Neural cell (in vitro differentiated cells): ENCODE data around the gene MYCL.

Experiments used
- CTCF ChIP-seq: fragments of 450-650 bp; IDR thresholded peaks from 2 replicates; pipeline ENCODE4 v1.5.1; 2014; ENCODE audit warnings: antibody characterized with exemption, mild to moderate bottlenecking, moderate library complexity; ENCODE audit not compliant: poor library complexity, severe bottlenecking
- EP300 ChIP-seq: fragments of 450-650 bp; conservative IDR thresholded peaks from 2 replicates; pipeline ENCODE4 v1.6.1; 2014; ENCODE audit warnings: antibody characterized with exemption, mild to moderate bottlenecking, moderate library complexity; ENCODE audit not compliant: poor library complexity, severe bottlenecking
- EZH2 ChIP-seq: fragments of 200-600, 300-800 bp; shearing (Covaris generic), sonication (generic); IDR thresholded peaks from 2 replicates; pipeline ENCODE4 v1.6.1; 2014; ENCODE audit warnings: antibody characterized with exemption, low read length, borderline replicate concordance, mild to moderate bottlenecking; ENCODE audit not compliant: insufficient read depth, poor library complexity, severe bottlenecking
- TAF1 ChIP-seq: IDR thresholded peaks from 2 replicates; pipeline ENCODE4 v1.6.1; 2012; ENCODE audit warnings: low read depth

DNA sequence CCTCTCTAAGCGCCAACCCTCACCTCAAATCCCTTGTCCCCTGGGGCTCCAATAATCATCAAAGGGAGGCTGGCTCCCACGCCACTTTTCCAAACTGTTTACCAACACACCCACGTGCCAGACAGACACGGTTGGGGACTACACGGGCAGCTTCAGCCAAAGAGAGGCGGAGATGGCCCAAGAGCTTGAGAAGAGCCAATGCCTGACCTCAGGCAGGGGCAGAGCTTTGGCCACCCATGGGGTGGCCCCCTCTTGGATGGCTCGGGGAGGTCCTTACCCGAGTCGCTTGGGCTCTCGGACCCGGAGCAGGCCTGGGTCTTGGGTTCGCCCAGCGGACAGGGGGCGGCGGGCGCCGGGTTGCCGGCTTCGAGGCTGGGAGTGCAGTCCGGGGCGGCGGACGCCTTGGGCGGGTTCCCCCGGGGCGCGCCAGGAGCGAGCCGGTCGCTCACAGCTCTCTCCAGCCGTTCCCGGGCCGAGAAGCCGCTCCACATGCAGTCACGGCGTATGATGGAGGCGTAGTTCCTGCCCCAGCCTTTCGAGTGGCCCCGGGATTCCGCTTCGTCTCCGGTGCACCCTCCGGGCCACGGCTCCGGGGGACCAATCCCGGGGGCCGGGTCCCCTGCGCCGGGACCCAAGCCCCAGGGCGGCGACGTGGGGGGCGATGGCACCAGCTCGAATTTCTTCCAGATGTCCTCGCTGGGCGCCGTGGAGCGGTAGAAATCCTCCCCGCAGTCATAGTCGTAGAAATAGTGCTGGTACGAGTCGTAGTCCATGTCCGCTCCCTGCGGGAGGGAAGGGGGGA is 854 bp downstream of the MYCL start:
- TF ChIP-seq CTCF, result no peak
- no peak for TF ChIP-seq EZH2
- no peak for TF ChIP-seq TAF1
- TF ChIP-seq EP300, result no peak
